Left ventricle myocardium inferior (tissue), 1 donor: ENCODE data around the gene NPR2. TPM values are rescaled to one million over a fixed set of nuclear protein-coding genes. Genes with fewer than 3 reads are reported as not detected.
A peak's percentile ranks its signal among the peaks of the same experiment; 100 is the strongest.

ENCODE experiments used
- DNase-seq: peaks from one replicate; pipeline ENCODE4 v3.0.0-alpha.2; 2020
- H3K27ac ChIP-seq: fragments of 200-600 bp; replicated peaks from 2 replicates; pipeline ENCODE4 v1.8.0; 2021
- H3K27me3 ChIP-seq: fragments of 200-600 bp; 2 replicates; pipeline ENCODE4 v1.8.0; 2021; ENCODE audit warnings: low read depth
- H3K36me3 ChIP-seq: fragments of 200-600 bp; 2 replicates; pipeline ENCODE4 v1.8.0; 2021
- H3K4me1 ChIP-seq: fragments of 200-600 bp; 2 replicates; pipeline ENCODE4 v1.8.0; 2021
- H3K4me3 ChIP-seq: fragments of 200-600 bp; 2 replicates; pipeline ENCODE4 v1.8.0; 2021; ENCODE audit warnings: mild to moderate bottlenecking, moderate library complexity
- H3K9me3 ChIP-seq: fragments of 200-600 bp; replicated peaks from 2 replicates; pipeline ENCODE4 v1.8.0; 2021
- intact Hi-C: fragments of 100-400 bp; cut with micrococcal nuclease; formaldehyde crosslinking; loops from one replicate; pipeline ENCODE4 v1.11.0; 2022
- total RNA-seq: library from RNA; stranded (reverse); fragmentation: NEBNext Ultra II Directional; extraction: Animal tissue kit (Norgen Biotek cat#: 25700); gene quantifications from one replicate; pipeline ENCODE4 v1.2.1, GENCODE V29; 2021
- TF ChIP-seq, protein P1 (sequence below): fragments of 200-600 bp; IDR thresholded peaks from 2 replicates; pipeline ENCODE4 v1.8.0; 2021; ENCODE audit warnings: antibody characterized with exemption, mild to moderate bottlenecking, borderline replicate concordance
- donor health status: DM: no; HTN: yes; CAD: no; lungs with severe emphysema.

The NPR2 gene
- total RNA-seq, 1 donor from 2014 or later, result 24.2 TPM

DNA sequence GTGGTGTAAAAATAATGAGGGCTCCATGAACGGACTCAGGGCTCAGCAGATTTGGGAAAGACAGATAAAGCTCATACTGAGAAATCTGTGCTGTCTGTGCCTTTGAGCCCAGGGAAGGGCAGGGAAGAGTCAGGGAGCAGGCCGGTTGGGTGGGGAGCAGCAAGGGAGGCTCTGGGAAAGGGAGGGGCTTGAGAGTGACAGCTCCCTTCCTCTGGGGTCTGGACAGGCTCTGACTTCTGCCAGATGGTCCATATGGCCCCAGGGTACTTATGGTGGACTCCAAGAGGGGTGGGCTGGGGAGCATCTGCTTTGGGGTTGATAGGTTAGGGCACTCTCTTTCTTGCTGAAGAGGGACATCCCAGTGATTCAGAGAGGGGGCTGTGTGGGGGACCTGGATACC lies 2.1 kb downstream of the NPR2 start:
- H3K27ac ChIP-seq, result peak overlapping the region; percentile 25
- no peak for DNase-seq
- intact Hi-C loops, result no loop called here
- no peaks in the 10 kb centered on the region for H3K9me3 ChIP-seq
- H3K4me3 ChIP-seq, result peak overlapping the region; percentile 78
- TF ChIP-seq, protein P1, sequence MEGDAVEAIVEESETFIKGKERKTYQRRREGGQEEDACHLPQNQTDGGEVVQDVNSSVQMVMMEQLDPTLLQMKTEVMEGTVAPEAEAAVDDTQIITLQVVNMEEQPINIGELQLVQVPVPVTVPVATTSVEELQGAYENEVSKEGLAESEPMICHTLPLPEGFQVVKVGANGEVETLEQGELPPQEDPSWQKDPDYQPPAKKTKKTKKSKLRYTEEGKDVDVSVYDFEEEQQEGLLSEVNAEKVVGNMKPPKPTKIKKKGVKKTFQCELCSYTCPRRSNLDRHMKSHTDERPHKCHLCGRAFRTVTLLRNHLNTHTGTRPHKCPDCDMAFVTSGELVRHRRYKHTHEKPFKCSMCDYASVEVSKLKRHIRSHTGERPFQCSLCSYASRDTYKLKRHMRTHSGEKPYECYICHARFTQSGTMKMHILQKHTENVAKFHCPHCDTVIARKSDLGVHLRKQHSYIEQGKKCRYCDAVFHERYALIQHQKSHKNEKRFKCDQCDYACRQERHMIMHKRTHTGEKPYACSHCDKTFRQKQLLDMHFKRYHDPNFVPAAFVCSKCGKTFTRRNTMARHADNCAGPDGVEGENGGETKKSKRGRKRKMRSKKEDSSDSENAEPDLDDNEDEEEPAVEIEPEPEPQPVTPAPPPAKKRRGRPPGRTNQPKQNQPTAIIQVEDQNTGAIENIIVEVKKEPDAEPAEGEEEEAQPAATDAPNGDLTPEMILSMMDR, result no peak
- H3K4me1 ChIP-seq, result peaks cover 56% of the 10 kb centered on the region
- no peaks in the 10 kb centered on the region for H3K36me3 ChIP-seq
- H3K27me3 ChIP-seq, result no peaks in the 10 kb centered on the region

GRCh38 chr9:35795695-35796094 lies 4.3 kb downstream of the NPR2 start:
- no peaks in the 10 kb centered on the region for H3K27me3 ChIP-seq
- H3K36me3 ChIP-seq, result peaks cover 12% of the 10 kb centered on the region
- TF ChIP-seq, protein P1, result no peak
- H3K4me3 ChIP-seq, result no peak overlapping the region
- H3K27ac ChIP-seq, result no peak overlapping the region
- DNase-seq, result no peak
- H3K9me3 ChIP-seq, result no peaks in the 10 kb centered on the region
- intact Hi-C loops, result no loop called here
- peaks cover 48% of the 10 kb centered on the region for H3K4me1 ChIP-seq

GRCh38 chr9:35797311-35798109 lies 6.1 kb downstream of the NPR2 start:
- TF ChIP-seq, protein P1, result no peak
- Histone ChIP-seq H3K27me3 (no peaks in the 10 kb centered on the region), H3K4me3 (no peak overlapping the region), H3K36me3 (peaks cover 30% of the 10 kb centered on the region), H3K27ac (no peak overlapping the region), H3K9me3 (no peaks in the 10 kb centered on the region), H3K4me1 (peaks cover 37% of the 10 kb centered on the region)
- intact Hi-C loops, result no loop called here
- DNase-seq, result no peak

- no peak for DNase-seq
- intact Hi-C loops, result no loop called here
- H3K27ac ChIP-seq, result no peak overlapping the region
- H3K4me3 ChIP-seq, result no peak overlapping the region
- H3K27me3 ChIP-seq, result no peaks in the 10 kb centered on the region
- peaks cover 24% of the 10 kb centered on the region for H3K4me1 ChIP-seq
- TF ChIP-seq, protein P1, result no peak
- no peaks in the 10 kb centered on the region for H3K9me3 ChIP-seq
- H3K36me3 ChIP-seq, result peaks cover 40% of the 10 kb centered on the region
Measured at GRCh38 chr9:35798658-35799374, 7.4 kb downstream of the NPR2 start.

- H3K4me1 ChIP-seq, result peaks cover 7% of the 10 kb centered on the region
Measured at GRCh38 chr9:35800530-35800929, 9.1 kb downstream of the NPR2 start.

More at GRCh38 chr9:35800530-35800929, 9.1 kb downstream of the NPR2 start:
- DNase-seq, result no peak
- no peaks in the 10 kb centered on the region for H3K9me3 ChIP-seq
- no peak overlapping the region for H3K27ac ChIP-seq
- intact Hi-C loops, result no loop called here
- H3K27me3 ChIP-seq, result no peaks in the 10 kb centered on the region
- TF ChIP-seq, protein P1, result no peak
- H3K4me3 ChIP-seq, result no peak overlapping the region
- H3K36me3 ChIP-seq, result peaks cover 46% of the 10 kb centered on the region
